ENCODE results near the gene ORC3. TPM values are rescaled to one million over a fixed set of nuclear protein-coding genes. Genes with fewer than 3 reads are reported as not detected.
A peak's percentile ranks its signal among the peaks of the same experiment; 100 is the strongest.
"Not testable (repeated sequence)": the region's sequence is repeated elsewhere in the genome, so short reads cannot be mapped to it uniquely, and the experiment has no call there.

The ORC3 gene
- total and polyA plus RNA-seq, 4 donors = 6.8 to 22.4 (median 13.9) TPM

- no peak overlapping the region for H3K27ac ChIP-seq (ENCODE audit: low read depth in 1 of 2, low read length in 2 of 2)
- H3K4me1 ChIP-seq (ENCODE audit: control insufficient read depth in 1 of 2, insufficient read depth in 2 of 2, low read length in 2 of 2) = peaks cover 2 to 14% of the 10 kb centered on the region in 2 donors
- DNase-seq (no peak), ATAC-seq (ENCODE audit: low FRiP score) (no peak)
- no peaks in the 10 kb centered on the region for H3K36me3 ChIP-seq (ENCODE audit: control insufficient read depth in 1 of 2, insufficient read depth in 2 of 2, low read length in 1 of 2)
- H3K4me3 ChIP-seq (ENCODE audit: low read length in 2 of 2) = no peak overlapping the region
- 91 to 94% methylated on average over 8 of the region's 8 CpGs for WGBS, 2 donors
- intact Hi-C loops (cut with DNase I) = loop anchor here (5.0 to 10.0 kb wide), 2 partner anchors 116 to 118 kb away; partner anchors contain the start of gene AKIRIN2 (in 2 of the 2)
- H3K9me3 ChIP-seq (ENCODE audit: control insufficient read depth, low read length) = no peaks in the 10 kb centered on the region
- H3K27me3 ChIP-seq (ENCODE audit: control insufficient read depth in 1 of 2, insufficient read depth in 2 of 2, low read length in 1 of 2) = no peaks in the 10 kb centered on the region
Observed at GRCh38 chr6:87586371-87587077, 3.4 kb upstream of the ORC3 start.

- Histone ChIP-seq H3K36me3 (ENCODE audit: control insufficient read depth in 1 of 2, insufficient read depth in 2 of 2, low read length in 1 of 2) (no peaks in the 10 kb centered on the region), H3K9me3 (ENCODE audit: control insufficient read depth, low read length) (no peaks in the 10 kb centered on the region), H3K4me1 (ENCODE audit: control insufficient read depth in 1 of 2, insufficient read depth in 2 of 2, low read length in 2 of 2) (peaks cover 2 to 14% of the 10 kb centered on the region in 2 donors), H3K27ac (ENCODE audit: low read depth in 1 of 2, low read length in 2 of 2) (peak overlapping the region in 1 of 2 donors; percentile 37), H3K27me3 (ENCODE audit: control insufficient read depth in 1 of 2, insufficient read depth in 2 of 2, low read length in 1 of 2) (no peaks in the 10 kb centered on the region), H3K4me3 (ENCODE audit: low read length in 2 of 2) (peak overlapping the region; percentile 86 to 96)
- DNase-seq = no peak
- no peak for ATAC-seq (ENCODE audit: low FRiP score)
- intact Hi-C loops (cut with DNase I) = loop anchor here (5.0 to 10.0 kb wide), 2 partner anchors 113 to 116 kb away; partner anchors contain the start of gene AKIRIN2 (in 2 of the 2)
- WGBS, 2 donors = 20 to 21% methylated on average over 10 of the region's 10 CpGs
Observed at GRCh38 chr6:87588756-87589407, 1.1 kb upstream of the ORC3 start.

- ATAC-seq (ENCODE audit: low FRiP score) = no peak
- 2% methylated on average over 11 of the region's 11 CpGs for WGBS, 2 donors
- intact Hi-C loops (cut with DNase I) = no loop called here
- H3K27me3 ChIP-seq (ENCODE audit: control insufficient read depth in 1 of 2, insufficient read depth in 2 of 2, low read length in 1 of 2) = no peaks in the 10 kb centered on the region
- no peak for DNase-seq
- H3K27ac ChIP-seq (ENCODE audit: low read depth in 1 of 2, low read length in 2 of 2) = peak overlapping the region in 1 of 2 donors; percentile 48
- H3K4me1 ChIP-seq (ENCODE audit: control insufficient read depth in 1 of 2, insufficient read depth in 2 of 2, low read length in 2 of 2) = peaks cover 2 to 14% of the 10 kb centered on the region in 2 donors
- no peaks in the 10 kb centered on the region for H3K9me3 ChIP-seq (ENCODE audit: control insufficient read depth, low read length)
- H3K4me3 ChIP-seq (ENCODE audit: low read length in 2 of 2) = peak overlapping the region; percentile 58 to 96
- H3K36me3 ChIP-seq (ENCODE audit: control insufficient read depth in 1 of 2, insufficient read depth in 2 of 2, low read length in 1 of 2) = no peaks in the 10 kb centered on the region
Observed at GRCh38 chr6:87590417-87590880, 514 bp downstream of the ORC3 start.

GRCh38 chr6:87590990-87591389 lies 1.1 kb downstream of the ORC3 start:
- Histone ChIP-seq H3K27ac (ENCODE audit: low read depth in 1 of 2, low read length in 2 of 2) (no peak overlapping the region), H3K4me3 (ENCODE audit: low read length in 2 of 2) (peak overlapping the region; percentile 58 to 96), H3K9me3 (ENCODE audit: control insufficient read depth, low read length) (no peaks in the 10 kb centered on the region), H3K4me1 (ENCODE audit: control insufficient read depth in 1 of 2, insufficient read depth in 2 of 2, low read length in 2 of 2) (peaks cover 2 to 14% of the 10 kb centered on the region in 2 donors), H3K27me3 (ENCODE audit: control insufficient read depth in 1 of 2, insufficient read depth in 2 of 2, low read length in 1 of 2) (no peaks in the 10 kb centered on the region), H3K36me3 (ENCODE audit: control insufficient read depth in 1 of 2, insufficient read depth in 2 of 2, low read length in 1 of 2) (no peaks in the 10 kb centered on the region)
- DNase-seq = no peak
- intact Hi-C loops (cut with DNase I) = no loop called here
- no peak for ATAC-seq (ENCODE audit: low FRiP score)
- 61 to 68% methylated on average over 4 of the region's 4 CpGs for WGBS, 2 donors

- no peak overlapping the region for H3K4me3 ChIP-seq (ENCODE audit: low read length in 2 of 2)
- no peaks in the 10 kb centered on the region for H3K9me3 ChIP-seq (ENCODE audit: control insufficient read depth, low read length)
- H3K4me1 ChIP-seq (ENCODE audit: control insufficient read depth in 1 of 2, insufficient read depth in 2 of 2, low read length in 2 of 2) = no peaks in the 10 kb centered on the region
- 83 to 91% methylated on average over 1 of the region's 1 CpG for WGBS, 2 donors
- intact Hi-C loops (cut with DNase I) = no loop called here
- no peak overlapping the region for H3K27ac ChIP-seq (ENCODE audit: low read depth in 1 of 2, low read length in 2 of 2)
- H3K36me3 ChIP-seq (ENCODE audit: control insufficient read depth in 1 of 2, insufficient read depth in 2 of 2, low read length in 1 of 2) = peaks cover 0 to 2% of the 10 kb centered on the region in 2 donors
- no peaks in the 10 kb centered on the region for H3K27me3 ChIP-seq (ENCODE audit: control insufficient read depth in 1 of 2, insufficient read depth in 2 of 2, low read length in 1 of 2)
- DNase-seq = no peak
- ATAC-seq (ENCODE audit: low FRiP score) = no peak
Observed at GRCh38 chr6:87600576-87600975, 10.6 kb downstream of the ORC3 start.

GRCh38 chr6:87606199-87606598 lies 16.3 kb downstream of the ORC3 start:
- 81 to 82% methylated on average over 2 of the region's 2 CpGs for WGBS, 2 donors
- Histone ChIP-seq H3K4me1 (ENCODE audit: control insufficient read depth in 1 of 2, insufficient read depth in 2 of 2, low read length in 2 of 2) (no peaks in the 10 kb centered on the region), H3K9me3 (ENCODE audit: control insufficient read depth, low read length) (no peaks in the 10 kb centered on the region), H3K27me3 (ENCODE audit: control insufficient read depth in 1 of 2, insufficient read depth in 2 of 2, low read length in 1 of 2) (no peaks in the 10 kb centered on the region), H3K36me3 (ENCODE audit: control insufficient read depth in 1 of 2, insufficient read depth in 2 of 2, low read length in 1 of 2) (peaks cover 0 to 5% of the 10 kb centered on the region in 2 donors), H3K4me3 (ENCODE audit: low read length in 2 of 2) (no peak overlapping the region), H3K27ac (ENCODE audit: low read depth in 1 of 2, low read length in 2 of 2) (no peak overlapping the region)
- ATAC-seq (ENCODE audit: low FRiP score) (no peak), DNase-seq (no peak)
- intact Hi-C loops (cut with DNase I) = no loop called here

- Histone ChIP-seq H3K4me1 (ENCODE audit: control insufficient read depth in 1 of 2, insufficient read depth in 2 of 2, low read length in 2 of 2) (no peaks in the 10 kb centered on the region), H3K4me3 (ENCODE audit: low read length in 2 of 2) (no peak overlapping the region), H3K27me3 (ENCODE audit: control insufficient read depth in 1 of 2, insufficient read depth in 2 of 2, low read length in 1 of 2) (no peaks in the 10 kb centered on the region), H3K9me3 (ENCODE audit: control insufficient read depth, low read length) (no peaks in the 10 kb centered on the region), H3K27ac (ENCODE audit: low read depth in 1 of 2, low read length in 2 of 2) (no peak overlapping the region), H3K36me3 (ENCODE audit: control insufficient read depth in 1 of 2, insufficient read depth in 2 of 2, low read length in 1 of 2) (peaks cover 0 to 2% of the 10 kb centered on the region in 2 donors)
- ATAC-seq (ENCODE audit: low FRiP score) (no peak), DNase-seq (no peak)
- WGBS, 2 donors = 77 to 93% methylated on average over 3 of the region's 3 CpGs
- intact Hi-C loops (cut with DNase I) = no loop called here
Observed at GRCh38 chr6:87608802-87609201, 18.9 kb downstream of the ORC3 start.

- H3K9me3 ChIP-seq (ENCODE audit: control insufficient read depth, low read length); intact Hi-C loops (cut with DNase I); H3K27ac ChIP-seq (ENCODE audit: low read depth in 1 of 2, low read length in 2 of 2); H3K4me1 ChIP-seq (ENCODE audit: control insufficient read depth in 1 of 2, insufficient read depth in 2 of 2, low read length in 2 of 2); H3K36me3 ChIP-seq (ENCODE audit: control insufficient read depth in 1 of 2, insufficient read depth in 2 of 2, low read length in 1 of 2); ATAC-seq (ENCODE audit: low FRiP score); H3K4me3 ChIP-seq (ENCODE audit: low read length in 2 of 2); DNase-seq; H3K27me3 ChIP-seq (ENCODE audit: control insufficient read depth in 1 of 2, insufficient read depth in 2 of 2, low read length in 1 of 2): not testable (repeated sequence)
- WGBS, 2 donors = 94 to 99% methylated on average over 2 of the region's 2 CpGs
Observed at GRCh38 chr6:87613018-87613417, 23.1 kb downstream of the ORC3 start.

All from aorta (tissue), 5 donors.